Astrocyte (in vitro differentiated cells and primary cell): ENCODE measurements around the gene PLD4. TPM values are rescaled to one million over a fixed set of nuclear protein-coding genes. Genes with fewer than 3 reads are reported as not detected.

Experiments used
- DNase-seq: peaks from one replicate; pipeline ENCODE4 v3.0.0-alpha.2; 2010; ENCODE audit warnings: low read depth
- FAIRE-seq: peaks from 2 replicates; lab custom pipeline; 2011; peaks lifted over from hg19 to GRCh38; lab: Jason Lieb, UNC
- H2AFZ ChIP-seq: 2 replicates; pipeline ENCODE4 v1.6.0; 2012; ENCODE audit warnings: low read depth, low read length, inconsistent platforms
- H3K27ac ChIP-seq: 2 replicates; pipeline ENCODE4 v1.5.1; 2011; ENCODE audit warnings: low read depth, low read length, inconsistent platforms
- H3K27me3 ChIP-seq: 2 replicates; pipeline ENCODE4 v1.6.0; 2011; ENCODE audit warnings: low read length, inconsistent platforms; ENCODE audit not compliant: insufficient read depth
- H3K36me3 ChIP-seq: 2 replicates; pipeline ENCODE4 v1.5.1; 2011; ENCODE audit warnings: low read length, inconsistent platforms; ENCODE audit not compliant: insufficient read depth
- H3K4me1 ChIP-seq: 2 replicates; pipeline ENCODE4 v1.5.1; 2011; ENCODE audit warnings: low read length, inconsistent platforms; ENCODE audit not compliant: insufficient read depth
- H3K4me2 ChIP-seq: 2 replicates; pipeline ENCODE4 v1.6.0; 2012; ENCODE audit warnings: low read length, inconsistent platforms
- H3K4me3 ChIP-seq: 2 replicates; pipeline ENCODE4 v1.5.1; 2011; ENCODE audit warnings: low read depth, mild to moderate bottlenecking, low read length, inconsistent platforms; ENCODE audit not compliant: insufficient read depth
- H3K79me2 ChIP-seq: 2 replicates; pipeline ENCODE4 v1.6.0; 2012; ENCODE audit warnings: mild to moderate bottlenecking, low read length, inconsistent platforms; ENCODE audit not compliant: insufficient read depth
- H3K9ac ChIP-seq: 2 replicates; pipeline ENCODE4 v1.6.0; 2012; ENCODE audit warnings: mild to moderate bottlenecking, low read length, inconsistent platforms
- H3K9me3 ChIP-seq: 2 replicates; pipeline ENCODE4 v1.5.1; 2012; ENCODE audit warnings: low read depth, mild to moderate bottlenecking, low read length, inconsistent platforms; ENCODE audit not compliant: insufficient read depth
- H4K20me1 ChIP-seq: 2 replicates; pipeline ENCODE4 v1.6.0; 2012; ENCODE audit warnings: low read length, inconsistent platforms; ENCODE audit not compliant: insufficient read depth
- H3K27ac Mint-ChIP-seq: one replicate; pipeline ENCODE4 v1.8.0; 2021; ENCODE audit warnings: mild to moderate bottlenecking, mixed read lengths; ENCODE audit not compliant: unreplicated experiment
- H3K27me3 Mint-ChIP-seq: one replicate; pipeline ENCODE4 v1.8.0; 2021; ENCODE audit warnings: low read depth, mixed read lengths; ENCODE audit not compliant: unreplicated experiment
- H3K36me3 Mint-ChIP-seq: one replicate; pipeline ENCODE4 v1.8.0; 2021; ENCODE audit warnings: low read depth, mixed read lengths; ENCODE audit not compliant: unreplicated experiment
- H3K4me1 Mint-ChIP-seq: one replicate; pipeline ENCODE4 v1.8.0; 2021; ENCODE audit warnings: low read depth, mixed read lengths; ENCODE audit not compliant: unreplicated experiment
- H3K4me3 Mint-ChIP-seq: one replicate; pipeline ENCODE4 v1.8.0; 2021; ENCODE audit warnings: mild to moderate bottlenecking, moderate library complexity, mixed read lengths; ENCODE audit not compliant: unreplicated experiment
- H3K9me3 Mint-ChIP-seq: one replicate; pipeline ENCODE4 v1.8.0; 2021; ENCODE audit warnings: mild to moderate bottlenecking, mixed read lengths; ENCODE audit not compliant: unreplicated experiment
- EZH2 ChIP-seq: IDR thresholded peaks from 2 replicates; pipeline ENCODE4 v1.6.1; 2012; ENCODE audit warnings: mild to moderate bottlenecking, low read length, inconsistent platforms; ENCODE audit not compliant: insufficient read depth
- total RNA-seq: library from RNA; stranded (reverse); gene quantifications from 2 replicates; pipeline ENCODE4 v1.2.1, GENCODE V29; 2021
- TF ChIP-seq, protein P1 (sequence below): IDR thresholded peaks from 2 replicates; pipeline ENCODE4 v1.5.1; 2011; ENCODE audit warnings: low read depth, mild to moderate bottlenecking, inconsistent platforms, low read length, moderate library complexity; ENCODE audit not compliant: insufficient read depth

Gene PLD4
- total RNA-seq, 1 donor from 2014 or later, result 0.14 TPM

DNA sequence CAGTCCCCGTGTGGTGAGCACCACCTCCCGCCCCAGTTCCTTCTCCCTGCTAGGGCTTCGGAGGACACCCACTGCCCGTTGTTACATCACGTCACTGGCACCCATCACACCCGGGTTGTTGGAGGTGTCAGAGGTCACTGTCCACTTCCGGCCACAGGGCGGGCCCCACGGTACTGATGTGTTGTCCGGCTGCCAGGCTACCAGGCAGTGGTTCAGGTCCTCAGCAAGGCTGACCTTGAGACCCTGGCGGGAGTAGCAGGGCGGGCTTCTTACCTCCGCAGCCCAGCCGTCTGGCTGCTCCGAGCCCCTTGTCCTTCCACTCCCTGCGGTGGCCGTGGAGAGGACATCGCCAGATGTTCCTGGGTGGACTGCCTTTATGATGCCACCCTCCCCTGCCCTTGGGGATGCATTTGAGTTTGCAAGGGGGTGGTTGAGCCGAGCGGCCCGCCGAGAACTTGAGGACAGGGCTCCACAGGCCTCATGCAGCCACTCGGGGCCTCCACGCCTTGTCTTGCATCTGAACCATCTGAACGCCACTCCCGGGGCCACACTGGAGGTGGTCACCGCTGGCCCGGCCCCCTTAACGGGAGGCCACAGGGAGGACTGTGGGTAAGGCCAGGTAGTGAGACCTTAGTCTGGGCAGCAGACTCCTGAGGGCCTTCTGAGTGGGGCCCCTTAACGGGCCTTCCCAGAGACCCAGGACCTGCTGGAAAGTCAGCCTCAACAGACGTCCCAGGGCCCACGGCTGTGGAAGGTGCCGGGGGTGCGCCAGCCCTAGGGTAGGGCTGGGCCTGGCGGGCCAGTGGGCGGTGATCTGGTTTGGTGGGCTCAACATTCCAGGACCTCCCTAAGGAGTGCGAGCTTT is 27.1 kb upstream of the PLD4 start:
- H3K27ac ChIP-seq, result no peak overlapping the region
- no peaks in the 10 kb centered on the region for H3K9me3 ChIP-seq
- no peaks in the 10 kb centered on the region for H3K79me2 ChIP-seq
- H3K9me3 Mint-ChIP-seq, result no peaks in the 10 kb centered on the region
- no peaks in the 10 kb centered on the region for H3K36me3 ChIP-seq
- no peak overlapping the region for H2AFZ ChIP-seq
- peaks cover 7% of the 10 kb centered on the region for H3K27me3 Mint-ChIP-seq
- FAIRE-seq (no peak), DNase-seq (no peak)
- peaks cover 5% of the 10 kb centered on the region for H3K36me3 Mint-ChIP-seq
- no peak overlapping the region for H3K4me3 Mint-ChIP-seq
- no peaks in the 10 kb centered on the region for H3K4me1 Mint-ChIP-seq
- no peak overlapping the region for H3K27ac Mint-ChIP-seq
- no peaks in the 10 kb centered on the region for H3K27me3 ChIP-seq
- no peak overlapping the region for H3K4me3 ChIP-seq
- no peaks in the 10 kb centered on the region for H3K4me1 ChIP-seq
- no peak overlapping the region for H3K9ac ChIP-seq
- H3K4me2 ChIP-seq, result no peak overlapping the region
- TF ChIP-seq EZH2, result no peak
- TF ChIP-seq, protein P1, sequence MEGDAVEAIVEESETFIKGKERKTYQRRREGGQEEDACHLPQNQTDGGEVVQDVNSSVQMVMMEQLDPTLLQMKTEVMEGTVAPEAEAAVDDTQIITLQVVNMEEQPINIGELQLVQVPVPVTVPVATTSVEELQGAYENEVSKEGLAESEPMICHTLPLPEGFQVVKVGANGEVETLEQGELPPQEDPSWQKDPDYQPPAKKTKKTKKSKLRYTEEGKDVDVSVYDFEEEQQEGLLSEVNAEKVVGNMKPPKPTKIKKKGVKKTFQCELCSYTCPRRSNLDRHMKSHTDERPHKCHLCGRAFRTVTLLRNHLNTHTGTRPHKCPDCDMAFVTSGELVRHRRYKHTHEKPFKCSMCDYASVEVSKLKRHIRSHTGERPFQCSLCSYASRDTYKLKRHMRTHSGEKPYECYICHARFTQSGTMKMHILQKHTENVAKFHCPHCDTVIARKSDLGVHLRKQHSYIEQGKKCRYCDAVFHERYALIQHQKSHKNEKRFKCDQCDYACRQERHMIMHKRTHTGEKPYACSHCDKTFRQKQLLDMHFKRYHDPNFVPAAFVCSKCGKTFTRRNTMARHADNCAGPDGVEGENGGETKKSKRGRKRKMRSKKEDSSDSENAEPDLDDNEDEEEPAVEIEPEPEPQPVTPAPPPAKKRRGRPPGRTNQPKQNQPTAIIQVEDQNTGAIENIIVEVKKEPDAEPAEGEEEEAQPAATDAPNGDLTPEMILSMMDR, result no peak
- H4K20me1 ChIP-seq, result peaks cover 9% of the 10 kb centered on the region

DNA sequence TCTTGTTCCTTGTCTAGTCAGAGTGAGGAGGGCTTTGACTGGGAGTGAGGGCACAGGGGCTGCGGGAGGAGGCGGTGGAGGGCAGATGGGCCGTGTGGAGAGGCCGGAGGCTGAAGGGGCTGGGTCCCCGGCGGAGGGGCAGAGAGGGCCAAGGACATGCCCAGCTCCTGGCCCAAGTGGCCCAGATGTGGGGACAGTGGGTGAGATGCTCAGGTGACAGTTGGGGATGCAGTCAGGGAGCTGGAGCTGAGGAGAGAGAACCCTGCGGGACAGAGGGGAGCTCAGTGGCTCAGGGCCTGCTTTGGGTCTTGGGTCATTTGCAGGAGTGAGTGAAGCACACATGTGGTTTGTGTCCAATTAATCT is 26.5 kb upstream of the PLD4 start:
- Histone ChIP-seq H3K4me2 (no peak overlapping the region), H3K4me1 (no peaks in the 10 kb centered on the region), H3K27me3 (peaks cover under 1% of the 10 kb centered on the region), H3K4me3 (no peak overlapping the region), H3K9me3 (no peaks in the 10 kb centered on the region), H3K27ac (no peak overlapping the region), H3K9ac (no peak overlapping the region), H4K20me1 (peaks cover 9% of the 10 kb centered on the region), H3K79me2 (no peaks in the 10 kb centered on the region), H2AFZ (no peak overlapping the region), H3K36me3 (no peaks in the 10 kb centered on the region)
- Mint-ChIP-seq H3K4me3 (no peak overlapping the region), H3K9me3 (peaks cover under 1% of the 10 kb centered on the region), H3K27ac (no peak overlapping the region), H3K27me3 (peaks cover 7% of the 10 kb centered on the region), H3K36me3 (peaks cover 5% of the 10 kb centered on the region), H3K4me1 (no peaks in the 10 kb centered on the region)
- DNase-seq, result no peak
- no peak for FAIRE-seq
- TF ChIP-seq, protein P1, result no peak
- no peak for TF ChIP-seq EZH2
